ENCODE measurements around the gene RAD51B.

The RAD51B gene

DNA sequence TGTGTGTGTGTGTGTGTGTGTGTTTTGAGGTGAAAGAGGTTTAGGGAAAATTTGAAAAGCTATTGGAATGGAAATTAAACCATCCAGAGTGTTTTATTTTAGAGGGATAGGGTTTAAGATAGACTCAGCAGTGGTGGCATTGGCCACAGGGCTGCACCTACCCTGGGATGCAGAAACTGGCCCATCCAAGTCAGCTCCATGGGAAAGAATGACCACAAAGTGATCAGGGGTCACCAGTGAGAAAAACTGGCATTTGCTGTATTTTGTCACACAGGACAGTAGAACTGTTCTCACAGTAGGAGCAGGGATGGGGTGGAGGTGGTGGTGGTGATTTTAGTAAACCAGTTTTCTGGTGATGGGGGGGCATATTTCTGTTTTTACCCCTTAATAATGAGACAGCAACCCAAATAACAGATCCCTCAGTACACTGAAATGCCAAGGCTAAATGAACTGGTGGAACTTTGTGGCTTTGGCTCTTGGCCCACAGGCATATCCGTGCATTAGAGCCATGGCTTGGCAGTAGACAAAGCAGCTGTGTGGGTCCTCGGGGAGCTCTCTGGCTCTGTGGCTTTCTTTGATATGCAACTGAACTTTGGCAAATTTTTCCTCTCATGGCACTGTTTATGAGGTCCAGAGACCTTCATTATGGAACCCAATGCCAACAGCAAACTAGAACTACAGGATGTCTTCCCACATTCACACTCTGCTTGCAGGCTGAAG is 625.0 kb downstream of the RAD51B start:
- TF ChIP-seq, protein P1, sequence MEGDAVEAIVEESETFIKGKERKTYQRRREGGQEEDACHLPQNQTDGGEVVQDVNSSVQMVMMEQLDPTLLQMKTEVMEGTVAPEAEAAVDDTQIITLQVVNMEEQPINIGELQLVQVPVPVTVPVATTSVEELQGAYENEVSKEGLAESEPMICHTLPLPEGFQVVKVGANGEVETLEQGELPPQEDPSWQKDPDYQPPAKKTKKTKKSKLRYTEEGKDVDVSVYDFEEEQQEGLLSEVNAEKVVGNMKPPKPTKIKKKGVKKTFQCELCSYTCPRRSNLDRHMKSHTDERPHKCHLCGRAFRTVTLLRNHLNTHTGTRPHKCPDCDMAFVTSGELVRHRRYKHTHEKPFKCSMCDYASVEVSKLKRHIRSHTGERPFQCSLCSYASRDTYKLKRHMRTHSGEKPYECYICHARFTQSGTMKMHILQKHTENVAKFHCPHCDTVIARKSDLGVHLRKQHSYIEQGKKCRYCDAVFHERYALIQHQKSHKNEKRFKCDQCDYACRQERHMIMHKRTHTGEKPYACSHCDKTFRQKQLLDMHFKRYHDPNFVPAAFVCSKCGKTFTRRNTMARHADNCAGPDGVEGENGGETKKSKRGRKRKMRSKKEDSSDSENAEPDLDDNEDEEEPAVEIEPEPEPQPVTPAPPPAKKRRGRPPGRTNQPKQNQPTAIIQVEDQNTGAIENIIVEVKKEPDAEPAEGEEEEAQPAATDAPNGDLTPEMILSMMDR (IDR thresholded peaks at IDR 0.05; ENCODE audit: borderline replicate concordance, insufficient read depth, low read depth, low read length), result no peak
- H3K4me3 ChIP-seq (ENCODE audit: low read depth, low read length), result no peak overlapping the region

DNA sequence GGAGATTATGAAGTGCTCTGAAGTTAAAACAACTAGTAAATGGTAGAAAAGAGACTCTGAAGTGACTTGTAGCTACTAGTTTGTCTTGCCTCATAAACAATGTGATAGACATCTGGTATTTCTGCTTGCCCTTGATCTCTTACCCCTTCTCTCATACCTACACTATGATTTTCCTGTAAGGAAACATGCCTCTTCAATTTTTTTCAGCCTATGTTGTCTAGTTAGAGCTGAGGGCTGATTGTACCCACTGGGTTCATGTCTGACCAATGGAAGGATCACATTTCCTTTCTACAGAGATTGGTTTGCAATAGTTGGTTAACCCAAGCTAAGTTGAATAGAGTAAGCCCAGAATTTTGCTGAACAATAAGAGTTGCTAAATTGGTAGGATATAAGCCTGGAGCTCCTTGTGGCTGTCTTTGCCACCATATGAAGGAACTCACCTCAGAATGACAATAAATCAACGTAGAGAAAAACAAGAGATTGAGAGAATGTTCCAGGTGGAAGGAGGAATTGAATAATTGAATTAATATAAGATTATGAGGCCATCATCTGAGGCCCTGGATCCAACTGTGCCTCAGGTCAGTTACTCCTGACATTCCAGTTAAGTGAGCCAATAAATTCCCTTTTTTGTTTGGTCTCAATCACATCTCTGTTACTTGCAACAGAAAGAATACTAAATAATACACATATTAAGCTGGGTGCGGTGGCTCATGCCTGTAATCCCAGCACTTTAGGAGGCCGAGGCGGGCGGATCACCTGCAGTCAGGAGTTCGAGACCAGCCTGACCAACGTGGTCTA is 626.9 kb downstream of the RAD51B start:
- TF ChIP-seq, protein P1 (IDR thresholded peaks at IDR 0.05; ENCODE audit: borderline replicate concordance, insufficient read depth, low read depth, low read length), result no peak
- no peak overlapping the region for H3K4me3 ChIP-seq (ENCODE audit: low read depth, low read length)

DNA sequence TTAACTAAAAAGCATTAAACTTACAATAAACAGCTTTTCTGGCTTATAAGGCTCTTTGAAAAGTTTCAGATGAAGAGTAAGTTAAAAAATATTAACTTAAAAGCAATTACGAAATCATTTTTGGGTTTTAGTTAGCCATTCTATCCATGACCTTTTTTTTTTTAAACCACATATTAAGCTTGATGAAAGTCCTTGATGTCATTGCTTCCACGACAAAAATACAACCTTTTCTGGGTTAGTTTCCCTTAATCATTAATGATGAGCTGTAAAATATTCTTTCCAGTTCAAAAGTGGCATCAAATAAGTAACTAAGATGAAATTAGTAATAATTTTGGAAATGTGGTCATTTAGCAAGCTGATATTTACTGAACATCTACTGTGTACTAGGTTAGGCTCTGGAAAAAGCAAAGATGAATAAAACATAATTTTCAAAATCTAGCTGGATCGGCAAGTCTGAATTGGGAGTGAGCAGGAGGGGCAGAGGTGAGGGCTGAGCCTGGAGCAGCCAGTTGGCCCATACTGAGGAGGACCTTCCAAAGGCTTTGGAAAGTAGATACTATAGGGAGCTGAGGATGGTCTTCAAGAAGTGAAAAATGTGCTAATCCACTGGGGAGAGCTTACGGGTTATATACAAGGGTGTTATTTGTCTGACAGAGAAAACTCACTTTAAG is 628.1 kb downstream of the RAD51B start:
- no peak overlapping the region for H3K4me3 ChIP-seq (ENCODE audit: low read depth, low read length)
- TF ChIP-seq, protein P1 (IDR thresholded peaks at IDR 0.05; ENCODE audit: borderline replicate concordance, insufficient read depth, low read depth, low read length), result no peak

DNA sequence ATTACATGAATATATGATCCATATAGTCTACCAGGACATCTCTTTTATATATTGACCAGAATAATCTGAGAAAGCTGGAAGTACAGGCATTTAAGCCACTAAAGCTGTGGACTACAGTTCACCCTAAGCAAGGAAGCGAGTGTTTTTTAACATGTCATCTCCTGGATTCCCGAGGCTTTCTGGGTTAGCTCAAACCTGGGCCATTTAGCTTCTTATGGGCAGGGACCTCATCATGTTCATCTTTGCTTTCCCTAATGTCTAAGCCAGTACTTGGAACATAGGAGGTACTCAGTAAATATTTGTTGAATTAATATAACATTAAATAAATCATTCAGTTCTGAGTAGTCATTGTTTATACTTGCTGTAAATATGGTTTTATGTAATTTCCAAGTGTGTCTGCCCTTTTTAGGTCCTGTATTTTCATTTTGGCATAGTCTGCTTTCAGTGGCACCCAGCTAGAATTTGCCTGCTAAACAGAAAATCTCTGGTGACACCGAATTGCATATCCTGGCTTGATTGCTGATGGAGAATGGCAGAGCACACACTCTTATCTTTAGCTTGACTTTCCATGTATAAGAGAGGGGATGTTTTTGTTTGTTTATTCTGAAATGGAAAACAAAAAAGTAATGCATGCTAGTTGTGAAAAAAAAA is 628.8 kb downstream of the RAD51B start:
- TF ChIP-seq, protein P1 (IDR thresholded peaks at IDR 0.05; ENCODE audit: borderline replicate concordance, insufficient read depth, low read depth, low read length), result no peak
- H3K4me3 ChIP-seq (ENCODE audit: low read depth, low read length), result no peak overlapping the region

DNA sequence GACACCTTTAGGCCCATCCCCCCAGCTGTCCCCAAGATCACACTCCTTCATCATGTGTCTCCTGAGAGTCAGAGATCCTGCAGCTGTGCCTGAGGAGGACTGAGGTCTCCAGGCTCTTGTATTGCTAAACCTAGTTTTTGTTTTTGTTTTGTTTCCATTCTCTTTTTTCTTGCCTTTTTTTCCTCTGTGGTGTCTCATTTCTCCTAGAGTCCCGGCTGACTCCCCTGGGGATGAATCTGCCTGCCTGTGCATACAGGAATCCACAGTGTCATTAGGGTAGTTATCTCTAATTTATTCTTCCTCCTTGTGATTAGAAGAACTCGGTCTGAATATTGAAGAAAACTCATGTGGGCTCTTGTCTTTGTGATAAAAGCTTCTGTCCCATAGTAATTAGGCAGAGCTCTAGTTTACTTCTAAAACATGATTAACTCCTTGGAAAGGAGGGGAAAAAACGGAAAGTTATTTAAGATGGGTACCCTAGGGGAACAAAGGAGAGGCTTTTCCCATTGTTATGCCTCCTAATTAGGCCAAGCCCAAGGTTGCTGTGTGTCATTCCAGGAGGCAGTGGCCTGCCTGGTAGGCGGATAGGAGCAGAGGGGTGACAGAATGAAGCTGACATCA is 630.1 kb downstream of the RAD51B start:
- no peak overlapping the region for H3K4me3 ChIP-seq (ENCODE audit: low read depth, low read length)
- TF ChIP-seq, protein P1 (IDR thresholded peaks at IDR 0.05; ENCODE audit: borderline replicate concordance, insufficient read depth, low read depth, low read length), result no peak

DNA sequence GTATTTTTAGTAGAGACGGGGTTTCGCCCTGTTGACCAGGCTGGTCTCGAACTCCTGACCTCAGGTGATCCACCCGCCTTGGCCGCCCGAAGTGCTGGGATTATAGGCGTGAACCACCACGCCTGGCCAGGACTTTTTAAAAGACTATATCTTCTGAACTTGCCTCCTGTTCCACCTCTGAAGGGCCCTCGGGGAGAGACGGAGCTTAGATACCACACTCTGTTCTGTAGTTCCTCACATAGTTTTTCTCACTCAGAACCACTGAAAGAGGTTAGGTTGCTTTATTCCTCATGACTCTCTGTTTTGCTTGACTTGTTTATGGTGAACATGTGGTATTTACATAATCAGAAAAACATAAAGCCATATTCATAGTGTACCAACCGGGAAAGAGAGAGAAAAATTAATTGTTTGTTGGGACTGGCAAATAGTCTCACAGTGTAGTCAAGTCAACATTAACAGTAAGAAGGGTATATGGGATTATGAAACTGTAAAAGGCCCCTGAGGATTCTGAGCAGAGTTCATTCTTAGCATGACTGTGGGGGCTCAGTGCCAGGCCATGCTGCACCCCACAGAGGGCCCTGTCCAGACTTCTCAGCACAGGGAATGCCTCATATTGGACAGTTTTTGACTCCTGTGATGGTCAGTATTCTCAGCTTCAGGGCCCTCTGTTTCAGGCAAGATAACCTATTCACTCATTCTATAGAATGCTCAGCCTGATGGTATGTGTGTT is 631.0 kb downstream of the RAD51B start:
- H3K4me3 ChIP-seq (ENCODE audit: low read depth, low read length), result no peak overlapping the region
- TF ChIP-seq, protein P1 (IDR thresholded peaks at IDR 0.05; ENCODE audit: borderline replicate concordance, insufficient read depth, low read depth, low read length), result no peak
